Aorta (tissue), 5 donors: ENCODE measurements around the gene ANKRD49. TPM values are rescaled to one million over a fixed set of nuclear protein-coding genes. Genes with fewer than 3 reads are reported as not detected.

Experiments
- ATAC-seq: fragments of 200-7000 bp; cut with Tn5 transposase; one replicate; pipeline ENCODE4 v1.9.1; 2022; ENCODE audit warnings: moderate library complexity; ENCODE audit not compliant: low FRiP score
- DNase-seq, 2 donors: peaks; one replicate each; pipeline ENCODE4 v3.0.0-alpha.2; 2020
- H3K27ac ChIP-seq, 2 donors: one replicate each; pipeline ENCODE4 v1.5.1; 2013; ENCODE audit warnings: low read length in 2 of 2, mild to moderate bottlenecking in 2 of 2, moderate library complexity in 2 of 2, control low read depth in 1 of 2, inconsistent platforms in 1 of 2, low read depth in 1 of 2
- H3K27me3 ChIP-seq, 2 donors: one replicate each; pipeline ENCODE4 v1.6.1; 2013; ENCODE audit warnings: control low read depth in 1 of 2, low read length in 1 of 2, mild to moderate bottlenecking in 1 of 2, moderate library complexity in 1 of 2; ENCODE audit not compliant: insufficient read depth in 2 of 2, control insufficient read depth in 1 of 2
- H3K36me3 ChIP-seq, 2 donors: one replicate each; pipeline ENCODE4 v1.6.1; 2013; ENCODE audit warnings: control low read depth in 1 of 2, low read length in 1 of 2, mild to moderate bottlenecking in 1 of 2; ENCODE audit not compliant: insufficient read depth in 2 of 2, control insufficient read depth in 1 of 2
- H3K4me1 ChIP-seq, 2 donors: one replicate each; pipeline ENCODE4 v1.6.1; 2013; ENCODE audit warnings: low read length in 2 of 2, control low read depth in 1 of 2, mild to moderate bottlenecking in 1 of 2, moderate library complexity in 1 of 2; ENCODE audit not compliant: insufficient read depth in 2 of 2, control insufficient read depth in 1 of 2
- H3K4me3 ChIP-seq, 2 donors: one replicate each; pipeline ENCODE4 v1.5.1; 2013; ENCODE audit warnings: low read length in 2 of 2, control low read depth in 1 of 2, mild to moderate bottlenecking in 1 of 2
- H3K9me3 ChIP-seq: one replicate; pipeline ENCODE4 v1.6.1; 2013; ENCODE audit warnings: mild to moderate bottlenecking, low read length; ENCODE audit not compliant: control insufficient read depth
- WGBS, 2 donors: extraction: QIAGEN DNeasy Blood & Tissue Kit; methylation state at CpG; one replicate each; pipeline ENCODE4 v1.1.7; 2013; 5-methylcytosine and 5-hydroxymethylcytosine counted together
- intact Hi-C, 2 donors: fragments of 100-400 bp; cut with DNase I; formaldehyde crosslinking; loops; one replicate each; pipeline versions ENCODE4 v1.14.2 to v1.15.0; 2022
- polyA plus RNA-seq, 2 donors: library from polyadenylated mRNA; stranded (reverse); fragments of 200-250 nt; gene quantifications; one replicate each; pipeline ENCODE4 v1.2.3, GENCODE V29; 2013
- total RNA-seq, 2 donors: library from RNA; stranded (reverse); fragmentation: NEBNext Ultra II Directional; extraction: Animal tissue kit (Norgen Biotek cat#: 25700); gene quantifications; one replicate each; pipeline ENCODE4 v1.2.1, GENCODE V29; 2021
- donor health status: healthy with polysubstance abuse.
- donor health status: Bipolar disorder and iron deficiency.
- donor health status: DM: no; HTN: no; CAD: no.
- donor health status: DM: no; HTN: no; CAD: no.
- donor health status: DM: yes; HTN: yes; CAD: no.

Gene ANKRD49
- total and polyA plus RNA-seq, 4 donors, result 8.8 to 26.1 (median 13.5) TPM

DNA sequence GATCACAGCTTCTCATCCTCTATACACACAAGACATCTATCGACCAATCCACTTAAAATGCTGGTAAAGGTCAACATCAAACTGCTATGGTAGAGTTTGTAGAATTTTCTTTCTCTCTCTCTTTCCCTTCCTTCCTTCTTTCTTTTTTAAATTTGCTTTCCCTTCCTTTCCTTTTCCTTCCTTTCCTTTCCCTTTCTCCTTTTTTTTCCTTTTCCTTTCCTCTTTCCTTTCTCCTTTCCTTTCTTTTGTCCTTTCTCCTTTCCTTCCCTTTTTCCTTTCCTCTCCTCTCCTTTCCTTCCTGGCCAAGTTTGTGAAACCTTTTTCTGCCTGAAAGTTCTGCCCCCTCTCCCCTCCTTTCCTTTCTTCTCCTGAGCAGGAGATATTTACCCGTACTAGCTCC is 21.6 kb downstream of the ANKRD49 start:
- no peaks in the 10 kb centered on the region for H3K27me3 ChIP-seq
- H3K36me3 ChIP-seq, result no peaks in the 10 kb centered on the region
- no peaks in the 10 kb centered on the region for H3K9me3 ChIP-seq
- no peak overlapping the region for H3K4me3 ChIP-seq
- 90% methylated on average over 2 of the region's 2 CpGs for WGBS, 2 donors
- no peaks in the 10 kb centered on the region for H3K4me1 ChIP-seq
- no peak overlapping the region for H3K27ac ChIP-seq
- intact Hi-C loops, result loop anchor here in 1 of 2 donors (5.0 kb wide), 1 partner anchor 47 kb away; no protein-coding TSS in a partner anchor
- DNase-seq (no peak), ATAC-seq (no peak)

GRCh38 chr11:94516725-94517124 is 22.9 kb downstream of the ANKRD49 start:
- H3K4me1 ChIP-seq, result no peaks in the 10 kb centered on the region
- no peaks in the 10 kb centered on the region for H3K9me3 ChIP-seq
- H3K4me3 ChIP-seq, result no peak overlapping the region
- DNase-seq, result no peak
- 0 to 46% methylated on average over 1 of the region's 1 CpG for WGBS, 2 donors
- no peak for ATAC-seq
- no peaks in the 10 kb centered on the region for H3K27me3 ChIP-seq
- intact Hi-C loops, result loop anchor here in 1 of 2 donors (5.0 kb wide), 1 partner anchor 46 kb away; no protein-coding TSS in a partner anchor
- no peak overlapping the region for H3K27ac ChIP-seq
- H3K36me3 ChIP-seq, result no peaks in the 10 kb centered on the region

DNA sequence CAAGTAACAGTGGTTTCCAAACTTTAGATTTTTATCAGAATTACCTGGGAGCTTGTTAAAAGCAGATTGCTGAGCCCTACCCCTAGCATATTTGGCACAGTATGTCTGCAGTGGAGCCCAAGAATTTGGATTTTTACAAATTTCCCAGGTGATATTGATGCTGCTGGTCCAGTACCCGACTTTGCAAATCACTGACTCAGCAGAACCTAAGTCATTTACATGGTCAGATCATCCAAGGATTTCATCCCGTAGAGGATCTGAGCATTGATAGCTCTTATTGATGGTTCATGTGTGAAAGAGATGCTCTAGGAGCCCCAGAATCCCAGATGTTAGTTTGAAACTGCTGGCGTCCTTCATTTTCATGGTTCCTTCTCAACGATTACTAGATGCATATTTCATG is 24.5 kb downstream of the ANKRD49 start:
- ATAC-seq, result no peak
- intact Hi-C loops, result loop anchor here (2.0 to 5.0 kb wide), 2 partner anchors 44 to 45 kb away; no protein-coding TSS in a partner anchor
- no peak for DNase-seq
- no peaks in the 10 kb centered on the region for H3K4me1 ChIP-seq
- H3K9me3 ChIP-seq, result no peaks in the 10 kb centered on the region
- WGBS, 2 donors, result 66 to 69% methylated on average over 4 of the region's 4 CpGs
- H3K27ac ChIP-seq, result no peak overlapping the region
- H3K4me3 ChIP-seq, result no peak overlapping the region
- no peaks in the 10 kb centered on the region for H3K27me3 ChIP-seq
- H3K36me3 ChIP-seq, result no peaks in the 10 kb centered on the region

- H3K4me1 ChIP-seq, result no peaks in the 10 kb centered on the region
- no peaks in the 10 kb centered on the region for H3K27me3 ChIP-seq
- no peak overlapping the region for H3K27ac ChIP-seq
- intact Hi-C loops, result loop anchor here (2.0 to 5.0 kb wide), 3 partner anchors 43 to 83 kb away; no protein-coding TSS in a partner anchor
- H3K36me3 ChIP-seq, result no peaks in the 10 kb centered on the region
- ATAC-seq (no peak), DNase-seq (no peak)
- 1 to 4% methylated on average over 5 of the region's 5 CpGs for WGBS, 2 donors
- no peaks in the 10 kb centered on the region for H3K9me3 ChIP-seq
- H3K4me3 ChIP-seq, result no peak overlapping the region
These were observed 25.8 kb downstream of the ANKRD49 start for GRCh38 chr11:94519478-94520084.

DNA sequence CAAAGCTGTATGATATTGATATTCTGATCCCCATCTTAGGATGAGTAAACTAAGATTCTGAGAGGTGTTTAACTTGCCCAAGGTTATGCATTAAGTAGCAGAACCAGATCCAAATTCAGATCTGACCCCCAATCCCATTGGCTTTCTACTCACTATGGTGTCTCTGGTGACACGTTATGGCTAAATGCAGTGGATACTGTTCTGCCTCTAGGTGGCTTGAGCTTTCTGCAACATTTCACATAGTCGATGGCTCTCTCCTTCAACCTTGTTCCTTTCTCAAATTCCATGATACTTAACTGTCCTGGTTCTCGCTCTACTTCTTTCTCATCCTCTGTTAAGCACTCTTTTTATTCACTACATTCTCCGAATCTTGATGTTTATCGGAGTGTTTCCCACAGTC is 27.9 kb downstream of the ANKRD49 start:
- H3K4me3 ChIP-seq, result no peak overlapping the region
- H3K36me3 ChIP-seq, result no peaks in the 10 kb centered on the region
- no peaks in the 10 kb centered on the region for H3K9me3 ChIP-seq
- intact Hi-C loops, result loop anchor here in 1 of 2 donors (5.0 kb wide), 1 partner anchor 81 kb away; no protein-coding TSS in a partner anchor
- WGBS, 2 donors, result 43 to 48% methylated on average over 5 of the region's 5 CpGs
- H3K27me3 ChIP-seq, result no peaks in the 10 kb centered on the region
- H3K4me1 ChIP-seq, result peaks cover 3 to 5% of the 10 kb centered on the region in 2 donors
- no peak for DNase-seq
- no peak overlapping the region for H3K27ac ChIP-seq
- peak; percentile 66 for ATAC-seq

DNA sequence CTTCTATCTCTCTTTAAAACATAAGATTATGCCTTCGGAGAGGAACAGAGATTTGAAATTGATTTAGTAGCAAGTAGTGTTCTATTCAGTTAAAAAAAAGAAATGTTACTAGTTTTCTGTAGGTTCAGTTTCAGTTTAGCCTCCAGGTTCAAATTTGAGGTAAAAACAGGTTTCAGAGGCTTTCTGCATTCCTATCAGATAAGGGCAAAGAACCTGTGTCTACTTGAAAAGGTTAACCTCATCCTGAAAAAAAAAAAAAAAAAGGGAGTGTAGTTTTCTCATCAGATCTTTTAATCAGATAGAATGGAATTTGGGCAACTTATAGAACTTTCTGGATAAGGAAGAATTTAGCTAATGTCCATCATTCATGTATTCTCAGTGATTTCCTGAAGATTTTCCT is 30.6 kb downstream of the ANKRD49 start:
- Histone ChIP-seq H3K27ac (no peak overlapping the region), H3K36me3 (no peaks in the 10 kb centered on the region), H3K9me3 (no peaks in the 10 kb centered on the region), H3K4me1 (peaks cover 3 to 10% of the 10 kb centered on the region in 2 donors), H3K27me3 (no peaks in the 10 kb centered on the region), H3K4me3 (no peak overlapping the region)
- DNase-seq, result no peak
- no peak for ATAC-seq
- intact Hi-C loops, result loop anchor here in 1 of 2 donors (5.0 kb wide), 1 partner anchor 78 kb away; no protein-coding TSS in a partner anchor
- WGBS, 2 donors, result 94 to 96% methylated on average over 1 of the region's 1 CpG

GRCh38 chr11:94525546-94526324 is 32.0 kb downstream of the ANKRD49 start:
- peaks cover 1% of the 10 kb centered on the region for H3K9me3 ChIP-seq
- peaks cover 3 to 10% of the 10 kb centered on the region in 2 donors for H3K4me1 ChIP-seq
- no peak overlapping the region for H3K4me3 ChIP-seq
- DNase-seq (peak; percentile 82 to 92), ATAC-seq (no peak)
- 21 to 29% methylated on average over 5 of the region's 5 CpGs for WGBS, 2 donors
- H3K27me3 ChIP-seq, result no peaks in the 10 kb centered on the region
- intact Hi-C loops, result no loop called here
- H3K27ac ChIP-seq, result no peak overlapping the region
- no peaks in the 10 kb centered on the region for H3K36me3 ChIP-seq

- Histone ChIP-seq H3K4me1 (peaks cover 3 to 10% of the 10 kb centered on the region in 2 donors), H3K27ac (no peak overlapping the region), H3K4me3 (no peak overlapping the region), H3K36me3 (no peaks in the 10 kb centered on the region), H3K27me3 (no peaks in the 10 kb centered on the region), H3K9me3 (peaks cover 1% of the 10 kb centered on the region)
- no peak for DNase-seq
- intact Hi-C loops, result no loop called here
- WGBS, 2 donors, result 42 to 51% methylated on average over 4 of the region's 4 CpGs
- no peak for ATAC-seq
These were observed 33.1 kb downstream of the ANKRD49 start for GRCh38 chr11:94526645-94527438.
